CD4-positive, alpha-beta T cell treated with Interleukin-4 for 1 hour (primary cell): Measurements from ENCODE around the gene NUFIP2.
A peak's percentile ranks its signal among the peaks of the same experiment; 100 is the strongest.
"Not testable (repeated sequence)": the region's sequence is repeated elsewhere in the genome, so short reads cannot be mapped to it uniquely, and the experiment has no call there.

ENCODE experiments used
- DNase-seq, 2 donors: peaks; one replicate each; pipeline ENCODE4 v3.0.0-alpha.2; 2020 to 2022

NUFIP2 gene

GRCh38 chr17:29293890-29294579 lies at the start of gene NUFIP2:
NUFIP2 (minus strand) TSS chr17:29294148; CDS start chr17:29294059, 89 bp downstream.
- DNase-seq = peak; percentile 98 to 99

DNA sequence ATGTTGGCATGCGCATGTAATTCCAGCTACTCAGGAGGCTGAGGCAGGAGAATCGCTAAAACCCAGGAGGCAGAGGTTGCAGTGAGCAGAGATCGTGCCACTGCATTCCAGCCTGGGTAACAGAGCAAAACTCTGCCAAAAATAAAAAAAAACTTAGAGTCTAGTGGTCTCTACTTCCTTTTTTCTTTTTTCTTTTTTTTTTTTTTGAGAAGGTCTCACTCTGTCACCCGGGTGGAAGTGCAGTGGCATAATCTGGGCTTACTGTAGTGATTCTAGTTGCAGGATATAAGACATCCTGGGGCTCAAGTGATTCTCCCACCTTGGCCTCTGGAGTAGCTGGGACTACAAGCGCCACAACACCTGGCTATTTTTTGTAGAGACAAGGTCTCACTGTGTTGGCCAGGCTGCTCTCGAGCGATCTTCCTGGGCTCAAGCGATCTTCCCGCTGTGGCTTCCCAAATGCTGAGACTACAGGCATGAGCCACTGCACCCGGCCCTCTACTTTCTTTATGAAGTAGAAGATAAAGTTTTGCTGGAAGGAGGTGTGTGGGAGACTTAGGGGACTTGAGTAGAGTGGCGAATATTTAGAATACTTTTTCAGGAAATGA lies 48.3 kb upstream of the NUFIP2 start:
- no peak for DNase-seq

DNA sequence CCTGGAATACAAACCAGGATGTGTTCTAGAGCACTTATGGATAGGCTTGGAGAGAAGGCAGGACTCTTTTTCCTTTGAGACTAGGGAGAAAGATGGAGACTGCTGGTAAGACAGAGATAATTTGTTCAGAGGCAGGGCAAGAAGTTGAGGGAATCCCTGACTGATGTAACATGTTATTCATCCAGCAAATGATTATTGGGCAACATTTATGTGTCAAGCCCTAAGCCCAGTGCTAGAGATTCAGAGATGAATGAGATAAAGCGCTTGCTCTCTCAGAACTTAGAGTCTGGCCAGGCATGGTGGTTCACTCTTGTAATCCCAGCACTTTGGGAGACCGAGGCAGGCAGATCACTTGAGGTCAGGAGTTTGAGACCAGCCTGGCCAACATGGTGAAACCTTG lies 47.8 kb upstream of the NUFIP2 start:
- no peak for DNase-seq

DNA sequence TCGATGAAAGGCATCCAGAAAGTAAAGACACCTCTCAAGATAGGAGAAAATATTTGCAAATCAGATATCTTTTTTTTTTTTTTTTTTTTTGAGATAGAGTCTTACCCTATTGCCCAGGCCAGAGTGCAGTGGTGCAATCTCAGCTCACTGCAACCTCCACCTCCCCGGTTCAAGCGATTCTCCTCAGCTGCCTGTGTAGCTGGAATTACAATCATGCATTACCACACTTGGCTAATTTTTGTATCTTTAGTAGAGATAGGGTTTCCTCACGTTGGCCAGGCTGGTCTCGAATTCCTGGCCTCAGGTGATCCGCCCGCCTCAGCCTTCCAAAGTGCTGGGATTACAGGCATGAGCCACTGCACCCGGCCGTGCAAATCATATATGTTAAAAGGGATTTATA lies 45.1 kb upstream of the NUFIP2 start:
- not testable (repeated sequence) for DNase-seq

- no peak for DNase-seq
Observed at GRCh38 chr17:29331708-29332085, 37.7 kb upstream of the NUFIP2 start.

GRCh38 chr17:29331075-29331707 lies 37.2 kb upstream of the NUFIP2 start:
- DNase-seq = no peak

DNA sequence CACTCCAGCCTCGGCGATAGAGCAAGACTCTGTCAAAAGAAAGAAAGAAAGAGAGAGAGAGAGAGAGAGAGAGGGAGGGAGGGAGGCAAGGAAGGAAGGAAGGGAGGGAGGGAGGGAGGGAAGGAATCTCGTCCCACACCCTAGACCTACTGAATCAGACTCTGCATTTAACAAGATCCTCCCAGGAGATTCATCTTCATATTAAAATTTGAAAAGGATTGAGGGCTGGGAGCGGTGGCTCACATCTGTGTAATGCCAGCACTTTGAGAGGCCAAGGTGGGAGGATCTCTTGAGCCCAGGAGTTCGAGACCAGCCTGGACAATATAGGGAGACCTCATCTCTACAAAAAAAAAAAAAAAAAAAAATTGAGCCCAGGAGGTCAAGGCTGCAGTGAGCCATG lies 33.5 kb upstream of the NUFIP2 start:
- DNase-seq = no peak

DNA sequence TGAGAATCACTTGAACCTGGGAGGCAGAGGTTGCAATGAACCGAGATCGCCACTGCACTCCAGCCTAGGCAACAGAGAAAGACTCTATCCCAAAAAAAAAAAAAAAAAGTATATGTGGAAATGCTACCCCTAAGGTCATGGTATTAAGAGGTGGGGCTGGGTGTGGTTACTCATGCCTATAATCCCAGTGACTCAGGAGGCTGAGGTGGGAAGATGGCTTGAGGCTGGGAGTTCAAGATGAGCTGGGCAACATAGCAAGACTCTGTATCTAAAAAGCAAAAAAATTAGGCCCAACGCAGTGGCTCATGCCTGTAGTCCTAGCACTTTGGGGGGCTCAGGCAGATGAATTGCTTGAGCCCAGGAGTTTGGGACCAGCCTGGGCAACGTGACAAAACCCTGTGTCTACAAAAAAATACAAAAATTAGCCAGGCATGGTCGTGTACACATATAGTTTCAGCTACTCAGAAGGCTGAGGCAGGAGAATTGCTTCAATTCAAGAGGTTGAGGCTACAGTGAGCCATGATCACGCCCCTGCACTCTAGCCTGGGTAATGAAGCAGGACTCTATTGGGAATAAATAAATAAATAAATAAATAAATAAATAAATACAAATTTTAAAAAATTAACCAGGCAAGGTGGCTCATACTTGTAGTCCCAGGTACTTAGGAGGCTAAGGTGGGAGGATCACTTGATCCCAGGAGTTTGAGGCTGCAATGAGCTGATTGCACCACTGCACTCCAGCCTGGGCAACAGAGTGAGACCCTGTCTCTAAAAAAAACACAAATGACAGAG lies 32.3 kb upstream of the NUFIP2 start:
- no peak for DNase-seq

GRCh38 chr17:29322363-29322762 lies 28.4 kb upstream of the NUFIP2 start:
- DNase-seq = no peak

DNA sequence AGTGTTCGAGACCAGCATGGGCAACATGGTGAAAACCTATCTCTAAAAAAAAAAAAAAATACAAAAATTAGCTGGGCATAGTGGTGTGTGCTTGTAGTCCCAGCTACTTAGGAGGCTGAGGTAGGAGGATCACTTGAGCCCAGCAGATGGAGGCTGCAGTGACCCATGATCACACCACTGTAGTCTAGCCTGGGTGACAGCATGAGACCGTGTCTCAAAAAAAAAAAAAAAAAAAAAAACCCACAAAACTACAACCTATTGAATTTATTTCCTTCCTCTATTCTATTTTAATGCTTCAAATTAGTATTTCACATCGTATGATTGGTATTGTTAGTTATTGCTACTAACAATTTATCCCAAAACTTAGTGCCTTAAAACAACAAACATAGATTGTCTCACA lies 9.4 kb upstream of the NUFIP2 start:
- no peak for DNase-seq

DNA sequence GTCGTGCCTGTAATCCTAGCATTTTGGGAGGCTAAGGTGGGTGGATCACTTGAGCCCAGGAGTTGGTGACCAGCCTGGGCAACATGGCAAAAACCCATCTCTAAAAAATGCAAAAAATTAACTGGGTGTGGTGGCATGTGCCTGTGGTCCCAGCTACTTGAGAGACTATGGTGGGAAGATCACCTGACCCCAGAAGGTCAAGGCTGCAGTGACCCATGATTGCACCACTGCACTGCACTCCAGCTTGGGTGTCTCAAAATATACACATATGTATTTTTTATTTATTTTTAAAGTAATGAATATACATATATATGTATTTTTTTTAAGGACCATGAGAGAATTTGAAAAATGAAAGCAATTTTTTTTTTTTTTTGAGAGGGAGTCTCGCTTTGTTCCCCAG lies 5.1 kb upstream of the NUFIP2 start:
- no peak for DNase-seq

DNA sequence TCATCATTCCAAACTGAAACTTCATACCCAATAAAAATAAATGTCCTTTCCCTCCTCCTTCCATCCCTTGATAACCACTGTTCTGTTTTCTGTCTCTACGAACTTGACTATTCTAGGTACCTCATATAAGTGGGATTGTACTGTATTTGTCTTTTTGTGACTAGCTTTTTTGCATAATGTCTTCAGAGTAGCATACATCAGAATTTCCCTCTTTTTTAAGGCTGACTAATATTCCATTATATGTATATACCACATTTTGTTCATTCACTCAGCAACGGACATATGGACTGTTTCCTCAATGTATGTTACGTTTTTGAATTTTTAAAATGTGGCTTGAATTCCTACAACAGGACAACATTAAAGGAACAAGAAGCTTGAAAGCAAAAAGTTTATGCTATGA lies 1.5 kb upstream of the NUFIP2 start:
- DNase-seq = no peak

- DNase-seq = no peak
Observed at GRCh38 chr17:29294580-29294900, 592 bp upstream of the NUFIP2 start.

DNA sequence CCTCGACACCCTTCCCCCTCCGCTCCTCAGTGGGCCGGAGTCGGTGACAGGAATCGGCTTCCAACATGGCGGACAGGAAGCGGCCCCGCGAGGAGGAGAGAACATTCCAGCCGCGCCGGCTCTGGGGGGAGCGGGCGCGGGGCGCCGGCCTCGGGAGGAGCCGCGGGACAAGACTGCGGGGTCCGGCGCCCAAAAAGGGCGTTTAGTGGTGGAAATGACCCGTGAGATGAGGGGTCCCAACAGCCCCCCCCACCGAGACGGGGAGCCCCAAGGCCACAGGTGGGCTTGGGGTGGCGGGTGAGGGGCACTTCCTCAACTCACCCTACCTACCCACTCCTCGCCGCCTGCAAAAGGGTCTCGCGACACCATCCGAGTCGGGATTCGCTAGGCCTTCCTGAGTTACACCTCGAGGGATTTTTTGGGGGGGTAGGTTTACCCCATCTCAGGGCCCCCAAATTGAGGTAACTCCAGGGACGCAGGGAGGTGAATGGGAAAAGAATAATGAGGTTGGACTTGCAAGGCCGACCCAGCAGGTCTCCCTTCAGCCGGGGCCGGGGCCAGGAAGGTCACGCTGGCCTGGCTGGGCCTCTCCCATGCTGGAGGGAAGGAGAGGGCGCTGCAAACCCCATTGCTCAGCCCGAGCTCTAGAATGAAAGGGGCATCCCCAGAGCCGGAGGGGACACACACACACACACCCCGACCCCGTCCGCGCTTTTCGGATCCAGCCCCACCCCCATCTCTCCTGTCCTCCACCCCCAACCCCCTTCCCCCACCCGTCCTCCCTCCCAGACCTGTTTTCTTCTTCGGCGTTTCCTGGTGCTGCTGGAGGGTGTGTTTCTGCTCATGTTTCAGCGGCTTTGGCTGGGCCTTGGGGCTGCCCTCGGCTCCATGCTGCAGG lies 707 bp downstream of the NUFIP2 start:
- DNase-seq = peak; percentile 47 to 61

- DNase-seq = peak; percentile 66 to 70
Observed at GRCh38 chr17:29292071-29292991, 1.6 kb downstream of the NUFIP2 start.

GRCh38 chr17:29291163-29291752 lies 2.7 kb downstream of the NUFIP2 start:
- DNase-seq = peak in 1 of 2 donors; percentile 81

GRCh38 chr17:29289852-29290251 lies 4.1 kb downstream of the NUFIP2 start:
- no peak for DNase-seq

- no peak for DNase-seq
Observed at GRCh38 chr17:29283961-29284360, 10.0 kb downstream of the NUFIP2 start.

DNA sequence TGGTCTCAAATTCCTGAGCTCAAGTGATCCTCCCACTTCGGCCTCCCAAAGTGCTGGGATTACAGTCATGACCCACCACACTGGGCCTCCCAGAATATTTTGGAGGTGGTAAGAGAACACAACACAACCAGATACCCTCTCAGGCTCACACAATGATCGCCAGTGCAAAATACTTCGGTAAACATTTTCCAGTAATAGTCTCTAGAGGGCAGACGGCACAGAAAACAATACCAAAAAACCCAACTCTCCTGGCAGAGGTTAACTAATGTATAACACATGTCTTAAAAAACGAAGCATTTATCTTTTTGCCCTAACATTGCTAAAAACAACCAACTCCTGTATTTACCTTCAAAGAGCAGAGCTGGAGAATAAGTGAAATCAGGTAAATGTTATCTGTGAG lies 10.5 kb downstream of the NUFIP2 start:
- no peak for DNase-seq

- DNase-seq = no peak
Observed at GRCh38 chr17:29279397-29280070, 14.4 kb downstream of the NUFIP2 start.

DNA sequence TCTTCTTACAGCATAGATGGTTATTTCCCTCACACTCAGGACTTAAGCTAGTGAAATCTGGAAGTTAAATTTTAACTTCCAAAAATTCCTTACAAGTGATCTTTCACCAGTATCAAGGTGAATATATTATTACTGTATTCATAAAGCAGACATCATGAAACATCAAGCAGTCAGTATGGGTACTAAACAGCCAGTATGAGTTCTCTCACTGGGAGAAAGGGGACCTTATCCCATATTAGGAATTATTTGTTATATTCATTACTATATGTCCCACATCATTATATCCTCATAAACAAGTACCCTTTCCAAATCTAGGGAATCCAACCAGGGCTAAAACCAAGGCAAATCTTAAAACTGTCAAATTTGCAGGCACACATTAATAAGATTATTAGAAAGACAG lies 15.3 kb downstream of the NUFIP2 start:
- DNase-seq = no peak
